GM19240 (cell line): Measurements from ENCODE around the gene PACS1.
"Not testable (repeated sequence)": the region's sequence is repeated elsewhere in the genome, so short reads cannot be mapped to it uniquely, and the experiment has no call there.

Experiments used
- DNase-seq: peaks from one replicate; pipeline ENCODE4 v3.0.0; 2011; ENCODE audit warnings: low spot score; ENCODE audit not compliant: insufficient read length

Gene PACS1

GRCh38 chr11:66075273-66075672, 5.2 kb downstream of the PACS1 start:
- no peak for DNase-seq

GRCh38 chr11:66076561-66076960, 6.5 kb downstream of the PACS1 start:
- DNase-seq: no peak

GRCh38 chr11:66077927-66078326, 7.9 kb downstream of the PACS1 start:
- DNase-seq: no peak

GRCh38 chr11:66078949-66079348, 8.9 kb downstream of the PACS1 start:
- not testable (repeated sequence) for DNase-seq

- no peak for DNase-seq
Measured at GRCh38 chr11:66080055-66080817, 10.2 kb downstream of the PACS1 start.

- DNase-seq: peak; percentile 65
Measured at GRCh38 chr11:66081505-66081904, 11.4 kb downstream of the PACS1 start.

GRCh38 chr11:66082946-66083698, 13.1 kb downstream of the PACS1 start:
- no peak for DNase-seq

GRCh38 chr11:66083767-66084166, 13.7 kb downstream of the PACS1 start:
- DNase-seq: no peak

- no peak for DNase-seq
Measured at GRCh38 chr11:66084821-66085475, 14.9 kb downstream of the PACS1 start.

- DNase-seq: no peak
Measured at GRCh38 chr11:66087148-66087908, 17.3 kb downstream of the PACS1 start.

GRCh38 chr11:66089067-66089466, 19.0 kb downstream of the PACS1 start:
- DNase-seq: no peak

GRCh38 chr11:66090288-66090687, 20.2 kb downstream of the PACS1 start:
- DNase-seq: no peak

GRCh38 chr11:66092125-66092524, 22.1 kb downstream of the PACS1 start:
- DNase-seq: not testable (repeated sequence)

GRCh38 chr11:66099746-66100145, 29.7 kb downstream of the PACS1 start:
- DNase-seq: not testable (repeated sequence)

GRCh38 chr11:66100272-66101065, 30.4 kb downstream of the PACS1 start:
- DNase-seq: peak; percentile 43

- no peak for DNase-seq
Measured at GRCh38 chr11:66101066-66101464, 31.0 kb downstream of the PACS1 start.

GRCh38 chr11:66104057-66104638, 34.1 kb downstream of the PACS1 start:
- no peak for DNase-seq

- no peak for DNase-seq
Measured at GRCh38 chr11:66106786-66107599, 36.9 kb downstream of the PACS1 start.
